Kidney (tissue), 14 donors: Measurements from ENCODE around the gene EMP1. TPM values are rescaled to one million over a fixed set of nuclear protein-coding genes. Genes with fewer than 3 reads are reported as not detected.

ENCODE experiments used
- DNase-seq, 5 donors: peaks; one replicate each; pipeline ENCODE4 v3.0.0-alpha.2; 2013 to 2020
- FAIRE-seq: peaks from 2 replicates; lab custom pipeline; 2012; peaks lifted over from hg19 to GRCh38; lab: Jason Lieb, UNC
- H3K27ac ChIP-seq, 2 donors: one replicate each; pipeline ENCODE4 v1.7.0; 2013; ENCODE audit warnings: low read depth in 2 of 2, low read length in 2 of 2, inconsistent platforms in 1 of 2
- H3K27me3 ChIP-seq: one replicate; pipeline ENCODE4 v1.7.1; 2013; ENCODE audit warnings: low read length, inconsistent platforms; ENCODE audit not compliant: control insufficient read depth, insufficient read depth
- H3K36me3 ChIP-seq, 3 donors: one replicate each; pipeline versions ENCODE4 v1.7.0 to v1.7.1; 2013; ENCODE audit warnings: low read length in 3 of 3, control low read depth in 1 of 3, inconsistent platforms in 1 of 3; ENCODE audit not compliant: insufficient read depth in 3 of 3, control insufficient read depth in 2 of 3
- H3K4me1 ChIP-seq, 3 donors: one replicate each; pipeline versions ENCODE4 v1.7.0 to v1.7.1; 2013; ENCODE audit warnings: low read length in 3 of 3, inconsistent platforms in 1 of 3, low read depth in 1 of 3; ENCODE audit not compliant: control insufficient read depth in 2 of 3, insufficient read depth in 2 of 3
- H3K4me3 ChIP-seq, 3 donors: one replicate each; pipeline versions ENCODE4 v1.7.0 to v1.8.1; 2013; ENCODE audit warnings: low read length in 3 of 3, control low read depth in 1 of 3, inconsistent platforms in 1 of 3
- H3K9ac ChIP-seq, 3 donors: one replicate each; pipeline versions ENCODE4 v1.7.0 to v1.7.1; 2013; ENCODE audit warnings: low read length in 3 of 3, control low read depth in 1 of 3, inconsistent platforms in 1 of 3
- H3K9me3 ChIP-seq, 3 donors: one replicate each; pipeline versions ENCODE4 v1.7.0 to v1.7.1; 2013; ENCODE audit warnings: low read length in 3 of 3, control low read depth in 1 of 3, inconsistent platforms in 1 of 3; ENCODE audit not compliant: control insufficient read depth in 2 of 3, insufficient read depth in 1 of 3
- intact Hi-C: fragments of 100-400 bp; cut with DNase I; formaldehyde crosslinking; loops from one replicate; pipeline ENCODE4 v1.11.1; 2022
- polyA plus RNA-seq: library from polyadenylated mRNA; stranded (reverse); fragments of 350-450 nt; fragmentation: Illumina TruSeq; extraction: RNeasy Lipid Tissue Mini Kit (QIAGEN cat#74804); gene quantifications from one replicate; pipeline ENCODE4 v1.2.3, GENCODE V29; 2014; ENCODE audit warnings: low read depth, low replicate concordance; ENCODE audit not compliant: insufficient read depth
- total RNA-seq: library from RNA; stranded (reverse); fragmentation: NEBNext Ultra II Directional; extraction: Animal tissue kit (Norgen Biotek cat#: 25700); gene quantifications from one replicate; pipeline ENCODE4 v1.2.1, GENCODE V29; 2021
- TF ChIP-seq, protein P1 (sequence below): IDR thresholded peaks from 3 replicates; pipeline ENCODE4 v1.5.1; 2012; ENCODE audit warnings: mild to moderate bottlenecking, moderate library complexity, borderline replicate concordance; ENCODE audit not compliant: insufficient read depth; ENCODE audit errors: extremely low read depth
- donor health status: control.
- donor health status: control.
- donor health status: control.
- donor health status: control.
- donor health status: control.
- donor health status: DM: yes; HTN: yes; CAD: no.
- donor health status: Normal renal cell carcinoma (clear cell type).

Gene EMP1
- total and polyA plus RNA-seq, 2 donors from 2014 or later = 45.1 to 431 TPM

DNA sequence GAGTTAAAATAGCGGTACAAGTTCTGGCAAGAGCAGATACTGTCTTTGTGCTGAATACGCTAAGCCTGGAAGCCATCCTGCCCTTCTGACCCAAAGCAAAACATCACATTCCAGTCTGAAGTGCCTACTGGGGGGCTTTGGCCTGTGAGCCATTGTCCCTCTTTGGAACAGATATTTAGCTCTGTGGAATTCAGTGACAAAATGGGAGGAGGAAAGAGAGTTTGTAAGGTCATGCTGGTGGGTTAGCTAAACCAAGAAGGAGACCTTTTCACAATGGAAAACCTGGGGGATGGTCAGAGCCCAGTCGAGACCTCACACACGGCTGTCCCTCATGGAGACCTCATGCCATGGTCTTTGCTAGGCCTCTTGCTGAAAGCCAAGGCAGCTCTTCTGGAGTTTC lies 18.5 kb downstream of the EMP1 start:
- Histone ChIP-seq H3K9me3 (no peaks in the 10 kb centered on the region), H3K4me1 (peaks cover 0 to 6% (median 2%) of the 10 kb centered on the region in 3 donors), H3K27me3 (no peaks in the 10 kb centered on the region), H3K9ac (no peak overlapping the region), H3K4me3 (no peak overlapping the region), H3K36me3 (peaks cover 0 to 18% (median 0%) of the 10 kb centered on the region in 3 donors), H3K27ac (no peak overlapping the region)
- DNase-seq (no peak), FAIRE-seq (no peak)
- intact Hi-C loops = no loop called here
- TF ChIP-seq, protein P1, sequence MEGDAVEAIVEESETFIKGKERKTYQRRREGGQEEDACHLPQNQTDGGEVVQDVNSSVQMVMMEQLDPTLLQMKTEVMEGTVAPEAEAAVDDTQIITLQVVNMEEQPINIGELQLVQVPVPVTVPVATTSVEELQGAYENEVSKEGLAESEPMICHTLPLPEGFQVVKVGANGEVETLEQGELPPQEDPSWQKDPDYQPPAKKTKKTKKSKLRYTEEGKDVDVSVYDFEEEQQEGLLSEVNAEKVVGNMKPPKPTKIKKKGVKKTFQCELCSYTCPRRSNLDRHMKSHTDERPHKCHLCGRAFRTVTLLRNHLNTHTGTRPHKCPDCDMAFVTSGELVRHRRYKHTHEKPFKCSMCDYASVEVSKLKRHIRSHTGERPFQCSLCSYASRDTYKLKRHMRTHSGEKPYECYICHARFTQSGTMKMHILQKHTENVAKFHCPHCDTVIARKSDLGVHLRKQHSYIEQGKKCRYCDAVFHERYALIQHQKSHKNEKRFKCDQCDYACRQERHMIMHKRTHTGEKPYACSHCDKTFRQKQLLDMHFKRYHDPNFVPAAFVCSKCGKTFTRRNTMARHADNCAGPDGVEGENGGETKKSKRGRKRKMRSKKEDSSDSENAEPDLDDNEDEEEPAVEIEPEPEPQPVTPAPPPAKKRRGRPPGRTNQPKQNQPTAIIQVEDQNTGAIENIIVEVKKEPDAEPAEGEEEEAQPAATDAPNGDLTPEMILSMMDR = no peak

DNA sequence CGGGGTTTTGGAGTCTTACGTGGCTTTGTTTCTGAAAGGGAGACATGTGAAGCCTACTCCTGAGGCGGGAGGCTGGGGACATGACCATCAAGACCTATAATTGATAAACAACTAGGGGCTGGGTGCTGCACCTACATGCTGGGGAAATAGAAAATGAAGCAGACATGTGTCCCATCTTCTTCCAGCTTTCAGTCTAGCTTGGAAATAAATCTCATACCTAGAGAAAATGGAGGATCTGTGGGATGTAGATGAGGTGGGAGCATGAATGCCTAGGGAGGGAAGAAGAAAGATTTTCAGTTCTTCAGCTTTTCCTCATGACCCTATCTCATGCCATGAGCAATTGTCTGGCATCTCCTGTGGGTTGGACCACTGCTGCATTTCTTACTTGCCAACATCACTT lies 22.1 kb downstream of the EMP1 start:
- intact Hi-C loops = no loop called here

DNA sequence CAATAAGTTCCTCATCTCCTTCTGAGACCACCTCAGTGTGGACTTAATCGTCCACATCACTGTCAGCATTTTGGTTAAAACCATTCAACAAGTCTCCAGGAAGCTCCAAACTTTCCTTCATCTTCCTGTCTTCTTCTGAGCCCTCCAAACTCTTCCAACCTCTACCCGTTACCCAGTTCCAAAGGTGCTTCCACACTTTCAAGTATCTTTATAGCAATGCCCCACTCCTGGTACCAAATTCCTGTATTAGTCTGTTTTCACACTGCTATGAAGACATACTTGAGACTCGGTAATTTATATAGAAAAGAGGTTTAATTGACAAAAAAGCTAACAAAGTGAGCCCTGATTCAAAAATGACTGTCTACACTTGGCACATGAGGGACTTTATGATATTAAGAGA lies 22.8 kb downstream of the EMP1 start:
- TF ChIP-seq, protein P1 = no peak
- FAIRE-seq (no peak), DNase-seq (no peak)
- Histone ChIP-seq H3K4me1 (no peaks in the 10 kb centered on the region), H3K36me3 (peaks cover 0 to 7% (median 0%) of the 10 kb centered on the region in 3 donors), H3K9ac (no peak overlapping the region), H3K9me3 (no peaks in the 10 kb centered on the region), H3K27ac (no peak overlapping the region), H3K27me3 (no peaks in the 10 kb centered on the region), H3K4me3 (no peak overlapping the region)
- intact Hi-C loops = no loop called here

More for the DNA sequence above, 22.1 kb downstream of the EMP1 start:
- Histone ChIP-seq H3K27me3 (no peaks in the 10 kb centered on the region), H3K9ac (no peak overlapping the region), H3K4me1 (no peaks in the 10 kb centered on the region), H3K36me3 (peaks cover 0 to 13% (median 0%) of the 10 kb centered on the region in 3 donors), H3K9me3 (no peaks in the 10 kb centered on the region), H3K27ac (no peak overlapping the region), H3K4me3 (no peak overlapping the region)
- DNase-seq = no peak
- no peak for FAIRE-seq
- TF ChIP-seq, protein P1 = no peak

DNA sequence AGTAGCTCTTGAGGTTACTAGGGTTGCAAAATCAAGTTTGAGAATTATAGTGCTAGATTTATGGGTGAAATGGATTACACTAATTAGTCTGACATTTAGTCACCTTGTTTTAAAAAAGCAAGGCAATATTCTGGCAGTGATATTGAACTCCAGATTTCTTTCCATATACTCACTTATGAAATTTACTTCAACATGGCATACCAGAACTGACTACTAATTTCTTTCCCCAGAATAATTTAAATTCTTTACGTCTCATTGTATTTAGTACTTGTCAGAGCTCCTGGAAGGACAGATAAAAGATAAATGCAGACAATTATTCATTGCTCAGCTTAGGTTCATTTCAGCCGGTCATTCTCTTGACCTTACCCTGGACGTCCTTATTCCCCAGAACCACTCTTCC lies 24.3 kb downstream of the EMP1 start:
- DNase-seq = no peak

More for the DNA sequence above, 24.3 kb downstream of the EMP1 start:
- H3K4me1 ChIP-seq = no peaks in the 10 kb centered on the region
- TF ChIP-seq, protein P1 = no peak
- FAIRE-seq = no peak
- H3K9me3 ChIP-seq = no peaks in the 10 kb centered on the region
- no peak overlapping the region for H3K27ac ChIP-seq
- no peaks in the 10 kb centered on the region for H3K27me3 ChIP-seq
- intact Hi-C loops = no loop called here
- H3K9ac ChIP-seq = no peak overlapping the region
- no peaks in the 10 kb centered on the region for H3K36me3 ChIP-seq
- H3K4me3 ChIP-seq = no peak overlapping the region
